ENCODE results near the gene ZNF768. TPM values are rescaled to one million over a fixed set of nuclear protein-coding genes. Genes with fewer than 3 reads are reported as not detected.

ZNF768 gene
- total and polyA plus RNA-seq, 2 of the 13 experiments (the other 11 are each of a cell fraction or from before 2014, with no cell fraction given) = 26.7 to 34.4 TPM

GRCh38 chr16:30488764-30489605, 37.4 kb downstream of the ZNF768 start (continued):
- TF ChIP-seq, protein P1, sequence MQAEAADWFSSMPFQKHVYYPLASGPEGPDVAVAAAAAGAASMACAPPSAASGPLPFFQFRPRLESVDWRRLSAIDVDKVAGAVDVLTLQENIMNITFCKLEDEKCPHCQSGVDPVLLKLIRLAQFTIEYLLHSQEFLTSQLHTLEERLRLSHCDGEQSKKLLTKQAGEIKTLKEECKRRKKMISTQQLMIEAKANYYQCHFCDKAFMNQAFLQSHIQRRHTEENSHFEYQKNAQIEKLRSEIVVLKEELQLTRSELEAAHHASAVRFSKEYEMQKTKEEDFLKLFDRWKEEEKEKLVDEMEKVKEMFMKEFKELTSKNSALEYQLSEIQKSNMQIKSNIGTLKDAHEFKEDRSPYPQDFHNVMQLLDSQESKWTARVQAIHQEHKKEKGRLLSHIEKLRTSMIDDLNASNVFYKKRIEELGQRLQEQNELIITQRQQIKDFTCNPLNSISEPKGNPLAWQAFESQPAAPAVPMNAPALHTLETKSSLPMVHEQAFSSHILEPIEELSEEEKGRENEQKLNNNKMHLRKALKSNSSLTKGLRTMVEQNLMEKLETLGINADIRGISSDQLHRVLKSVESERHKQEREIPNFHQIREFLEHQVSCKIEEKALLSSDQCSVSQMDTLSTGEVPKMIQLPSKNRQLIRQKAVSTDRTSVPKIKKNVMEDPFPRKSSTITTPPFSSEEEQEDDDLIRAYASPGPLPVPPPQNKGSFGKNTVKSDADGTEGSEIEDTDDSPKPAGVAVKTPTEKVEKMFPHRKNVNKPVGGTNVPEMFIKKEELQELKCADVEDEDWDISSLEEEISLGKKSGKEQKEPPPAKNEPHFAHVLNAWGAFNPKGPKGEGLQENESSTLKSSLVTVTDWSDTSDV (CRISPR knock-in tag; IDR thresholded peaks at IDR 0.05) = no peak
- no peak for TF ChIP-seq ZNF530 (CRISPR knock-in tag; IDR thresholded peaks at IDR 0.05; ENCODE audit: low read depth)
- no peak for TF ChIP-seq ZNF790 (CRISPR knock-in tag; IDR thresholded peaks at IDR 0.05; ENCODE audit: borderline replicate concordance)
- TF ChIP-seq NR2F1 (CRISPR knock-in tag; IDR thresholded peaks at IDR 0.05) = no peak
- no peak for TF ChIP-seq EZH2 (conservative IDR thresholded peaks at IDR 0.05; ENCODE audit: low read depth, low read length)
- no peak for TF ChIP-seq ZNF747 (CRISPR knock-in tag; IDR thresholded peaks at IDR 0.05; ENCODE audit: borderline replicate concordance)
- no peak for TF ChIP-seq ZFAT (CRISPR knock-in tag; conservative IDR thresholded peaks at IDR 0.05)
- no peak for TF ChIP-seq SP140L (CRISPR knock-in tag; IDR thresholded peaks at IDR 0.05; ENCODE audit: borderline replicate concordance)
- TF ChIP-seq ZNF484 (CRISPR knock-in tag; IDR thresholded peaks at IDR 0.05; ENCODE audit: borderline replicate concordance, low read depth) = no peak
- no peak for TF ChIP-seq ZNF275 (CRISPR knock-in tag; IDR thresholded peaks at IDR 0.05; ENCODE audit: borderline replicate concordance)
- TF ChIP-seq FOXA1 (IDR thresholded peaks at IDR 0.05) = no peak
- TF ChIP-seq FOXA1 (CRISPR knock-in tag; IDR thresholded peaks at IDR 0.05) = peak; percentile 82
- no peak for TF ChIP-seq ZNF414 (CRISPR knock-in tag; IDR thresholded peaks at IDR 0.05)
- no peak for TF ChIP-seq GTF2F1 (IDR thresholded peaks at IDR 0.05; ENCODE audit: low read length)
- peak; percentile 71; the same call in 1 of the 2 replicates for TF ChIP-seq ATF2 (CRISPR knock-in tag; IDR thresholded peaks at IDR 0.05)
- no peak for TF ChIP-seq SIN3B (IDR thresholded peaks at IDR 0.05; ENCODE audit: low read length)
- no peak for TF ChIP-seq SCMH1 (CRISPR knock-in tag; IDR thresholded peaks at IDR 0.05; ENCODE audit: borderline replicate concordance)
- TF ChIP-seq ZNF607 (CRISPR knock-in tag; IDR thresholded peaks at IDR 0.05; ENCODE audit: borderline replicate concordance) = 0 out of 2 replicates have a peak, but pooled peaks have one; percentile 40
- no peak for TF ChIP-seq NCOR1 (IDR thresholded peaks at IDR 0.05; ENCODE audit: borderline replicate concordance, low read length)
- TF ChIP-seq ATF7 (IDR thresholded peaks at IDR 0.05) = no peak
- TF ChIP-seq ATF7 (CRISPR knock-in tag; IDR thresholded peaks at IDR 0.05) = no peak
- peak; percentile 71; the same call in 1 of the 2 replicates for TF ChIP-seq DPF2 (CRISPR knock-in tag; IDR thresholded peaks at IDR 0.05; ENCODE audit: borderline replicate concordance, low read depth)
- peak; percentile 79; the same call in 1 of the 2 replicates for TF ChIP-seq HOXA5 (CRISPR knock-in tag; IDR thresholded peaks at IDR 0.05)
- no peak for TF ChIP-seq ZNF556 (CRISPR knock-in tag; IDR thresholded peaks at IDR 0.05; ENCODE audit: borderline replicate concordance)
- TF ChIP-seq NCOA5 (CRISPR knock-in tag; IDR thresholded peaks at IDR 0.05) = no peak

Measured in HepG2 (cell line).